GM11168 (cell line): ENCODE results near the gene LIN7A.
"Not testable (repeated sequence)": the region's sequence is repeated elsewhere in the genome, so short reads cannot be mapped to it uniquely, and the experiment has no call there.

Experiments used
- in situ Hi-C: fragments of 300-500 bp; cut with MboI; formaldehyde crosslinking; loops from one replicate; pipeline ENCODE4 v1.12.0; 2022; ENCODE audit warnings: low sequenced_read_pairs; ENCODE audit not compliant: unreplicated experiment

LIN7A gene

GRCh38 chr12:80815351-80815750, 122.4 kb downstream of the LIN7A start:
- in situ Hi-C loops = no loop called here

- in situ Hi-C loops = no loop called here
Measured at GRCh38 chr12:80814453-80814852, 123.3 kb downstream of the LIN7A start.

- in situ Hi-C loops = no loop called here
Measured at GRCh38 chr12:80813820-80814219, 123.9 kb downstream of the LIN7A start.

- in situ Hi-C loops = no loop called here
Measured at GRCh38 chr12:80811957-80812708, 125.6 kb downstream of the LIN7A start.

GRCh38 chr12:80810874-80811273, 126.9 kb downstream of the LIN7A start:
- in situ Hi-C loops = no loop called here

- in situ Hi-C loops = no loop called here
Measured at GRCh38 chr12:80807640-80808288, 130.0 kb downstream of the LIN7A start.

GRCh38 chr12:80805106-80805505, 132.6 kb downstream of the LIN7A start:
- in situ Hi-C loops = no loop called here

- in situ Hi-C loops = no loop called here
Measured at GRCh38 chr12:80802652-80803400, 134.9 kb downstream of the LIN7A start.

GRCh38 chr12:80798281-80798680, 139.5 kb downstream of the LIN7A start:
- in situ Hi-C loops = no loop called here

GRCh38 chr12:80794551-80794950, 143.2 kb downstream of the LIN7A start:
- in situ Hi-C loops = no loop called here

- in situ Hi-C loops = no loop called here
Measured at GRCh38 chr12:80792861-80793260, 144.9 kb downstream of the LIN7A start.

GRCh38 chr12:80791863-80792262, 145.9 kb downstream of the LIN7A start:
- in situ Hi-C loops = no loop called here

- in situ Hi-C loops = not testable (repeated sequence)
Measured at GRCh38 chr12:80788407-80788806, 149.3 kb downstream of the LIN7A start.

GRCh38 chr12:80782963-80783470, 154.7 kb downstream of the LIN7A start:
- in situ Hi-C loops = not testable (repeated sequence)

GRCh38 chr12:80781313-80781712, 156.4 kb downstream of the LIN7A start:
- in situ Hi-C loops = no loop called here

GRCh38 chr12:80780746-80781145, 157.0 kb downstream of the LIN7A start:
- in situ Hi-C loops = no loop called here

- in situ Hi-C loops = no loop called here
Measured at GRCh38 chr12:80778005-80778541, 159.7 kb downstream of the LIN7A start.

- in situ Hi-C loops = no loop called here
Measured at GRCh38 chr12:80777587-80777986, 160.1 kb downstream of the LIN7A start.

- in situ Hi-C loops = no loop called here
Measured at GRCh38 chr12:80776706-80777105, 161.0 kb downstream of the LIN7A start.

- in situ Hi-C loops = no loop called here
Measured at GRCh38 chr12:80770958-80771357, 166.8 kb downstream of the LIN7A start.
